Neuronal stem cell (in vitro differentiated cells): ENCODE results near the gene PLSCR5.

Experiments used
- DNase-seq: peaks from one replicate; pipeline ENCODE4 v3.0.0-alpha.2; 2013; ENCODE audit warnings: low spot score
- H2AFZ ChIP-seq: one replicate; pipeline ENCODE4 v1.6.1; 2013; ENCODE audit warnings: mild to moderate bottlenecking, low read length, inconsistent platforms
- H2AK5ac ChIP-seq: 2 replicates; pipeline ENCODE4 v1.6.1; 2013; ENCODE audit warnings: low read depth, mild to moderate bottlenecking, inconsistent platforms, low read length, moderate library complexity, mixed read lengths
- H2BK120ac ChIP-seq: 2 replicates; pipeline ENCODE4 v1.6.1; 2013; ENCODE audit warnings: low read depth, mild to moderate bottlenecking, inconsistent platforms, low read length, moderate library complexity, mixed read lengths
- H2BK12ac ChIP-seq: one replicate; pipeline ENCODE4 v1.6.1; 2013; ENCODE audit warnings: low read length, inconsistent platforms
- H2BK15ac ChIP-seq: 2 replicates; pipeline ENCODE4 v1.6.1; 2013; ENCODE audit warnings: mild to moderate bottlenecking, low read length, inconsistent platforms, mixed read lengths
- H2BK5ac ChIP-seq: one replicate; pipeline ENCODE4 v1.6.1; 2013; ENCODE audit warnings: inconsistent platforms, mild to moderate bottlenecking, low read length, moderate library complexity
- H3K14ac ChIP-seq: one replicate; pipeline ENCODE4 v1.6.1; 2013; ENCODE audit warnings: low read length, inconsistent platforms
- H3K18ac ChIP-seq: 2 replicates; pipeline ENCODE4 v1.6.1; 2013; ENCODE audit warnings: low read length, inconsistent platforms
- H3K23ac ChIP-seq: 2 replicates; pipeline ENCODE4 v1.6.1; 2013; ENCODE audit warnings: low read depth, mild to moderate bottlenecking, mixed read lengths, low read length, inconsistent platforms; ENCODE audit not compliant: poor library complexity
- H3K27ac ChIP-seq: replicated peaks from 3 replicates; pipeline ENCODE4 v1.5.1; 2013; ENCODE audit warnings: low read length, inconsistent platforms
- H3K27me3 ChIP-seq, 3 experiments: 2 replicates each; pipeline ENCODE4 v1.6.1; 2013; ENCODE audit warnings: low read length in 3 of 3, mild to moderate bottlenecking in 2 of 3, inconsistent platforms in 1 of 3, low read depth in 1 of 3, mixed read lengths in 1 of 3, moderate library complexity in 1 of 3; ENCODE audit not compliant: control insufficient read depth in 3 of 3, insufficient read depth in 3 of 3
- H3K36me3 ChIP-seq, 2 donors: replicated peaks in 1 of 2; 2 replicates each; pipeline ENCODE4 v1.6.1; 2013; ENCODE audit warnings: low read length in 2 of 2; ENCODE audit not compliant: control insufficient read depth in 2 of 2, insufficient read depth in 2 of 2
- H3K4ac ChIP-seq: 2 replicates; pipeline ENCODE4 v1.6.1; 2013; ENCODE audit warnings: inconsistent platforms, mild to moderate bottlenecking, low read length, moderate library complexity
- H3K4me1 ChIP-seq, 2 donors: 1 replicate in 1 of 2; 2 replicates in 1 of 2; pipeline ENCODE4 v1.6.1; 2013; ENCODE audit warnings: low read length in 2 of 2, low read depth in 1 of 2; ENCODE audit not compliant: control insufficient read depth in 2 of 2, insufficient read depth in 1 of 2
- H3K4me2 ChIP-seq: one replicate; pipeline ENCODE4 v1.6.1; 2013; ENCODE audit warnings: mild to moderate bottlenecking, low read length, inconsistent platforms; ENCODE audit not compliant: insufficient read depth, poor library complexity, severe bottlenecking
- H3K4me3 ChIP-seq, 2 donors: 2 replicates each; pipeline ENCODE4 v1.5.1; 2013; ENCODE audit warnings: low read length in 2 of 2, mild to moderate bottlenecking in 2 of 2, inconsistent platforms in 1 of 2, moderate library complexity in 1 of 2
- H3K79me1 ChIP-seq: one replicate; pipeline ENCODE4 v1.6.1; 2013; ENCODE audit warnings: low read depth, mild to moderate bottlenecking, inconsistent platforms, low read length, moderate library complexity
- H3K9ac ChIP-seq: one replicate; pipeline ENCODE4 v1.6.1; 2013; ENCODE audit warnings: mild to moderate bottlenecking, low read depth, low read length, inconsistent platforms; ENCODE audit not compliant: poor library complexity
- H3K9me3 ChIP-seq, 2 donors: replicated peaks in 1 of 2; 2 replicates each; pipeline versions ENCODE3 to v1.6.1; 2013; ENCODE audit warnings: low read length in 2 of 2, mild to moderate bottlenecking in 2 of 2, inconsistent platforms in 1 of 2, low read depth in 1 of 2, mixed read lengths in 1 of 2, moderate library complexity in 1 of 2; ENCODE audit not compliant: control insufficient read depth in 2 of 2, insufficient read depth in 1 of 2
- H4K8ac ChIP-seq: one replicate; pipeline ENCODE4 v1.6.1; 2013; ENCODE audit warnings: low read depth, mild to moderate bottlenecking, inconsistent platforms, low read length, moderate library complexity
- H4K91ac ChIP-seq: one replicate; pipeline ENCODE4 v1.6.1; 2013; ENCODE audit warnings: low read length, low read depth, mild to moderate bottlenecking, inconsistent platforms; ENCODE audit not compliant: poor library complexity
- whole genome bisulfite sequencing, 2 donors: extraction: QIAGEN DNeasy Blood & Tissue Kit; methylation state at CpG; one replicate each; pipeline ENCODE4 v1.1.7; 2013; ENCODE audit warnings: missing lambda C conversion rate in 2 of 2, mixed read lengths in 1 of 2; ENCODE audit not compliant: insufficient read length in 2 of 2, insufficient replicate concordance in 1 of 2; ENCODE audit errors: extremely low coverage in 2 of 2; 5-methylcytosine and 5-hydroxymethylcytosine counted together

Gene PLSCR5

GRCh38 chr3:146559388-146559787 lies 45.8 kb downstream of the PLSCR5 start:
- Histone ChIP-seq H2BK15ac (no peak overlapping the region), H2AK5ac (no peak overlapping the region), H2BK120ac (no peak overlapping the region), H3K36me3 (no peaks in the 10 kb centered on the region), H3K27me3 (no peaks in the 10 kb centered on the region), H2BK5ac (no peak overlapping the region), H3K4me1 (no peaks in the 10 kb centered on the region), H3K4me2 (no peak overlapping the region), H4K8ac (no peak overlapping the region), H3K23ac (no peak overlapping the region), H3K18ac (no peak overlapping the region), H4K91ac (no peak overlapping the region), H3K14ac (no peak overlapping the region), H3K4me3 (no peak overlapping the region), H2BK12ac (no peak overlapping the region), H3K27ac (no peak overlapping the region), H3K9ac (no peak overlapping the region), H2AFZ (no peak overlapping the region), H3K9me3 (no peaks in the 10 kb centered on the region), H3K4ac (no peak overlapping the region), H3K79me1 (no peaks in the 10 kb centered on the region)
- no peak for DNase-seq
- WGBS, 2 donors: no CpG with 5 or more reads among the region's 3 CpGs

- H3K79me1 ChIP-seq: no peaks in the 10 kb centered on the region
- WGBS, 2 donors: no CpG with 5 or more reads among the region's 2 CpGs
Observed at GRCh38 chr3:146558781-146559180, 46.4 kb downstream of the PLSCR5 start.

GRCh38 chr3:146557745-146558144 lies 47.4 kb downstream of the PLSCR5 start:
- no peak overlapping the region for H3K9ac ChIP-seq
- H3K27me3 ChIP-seq: no peaks in the 10 kb centered on the region
- H3K14ac ChIP-seq: no peak overlapping the region
- no peak overlapping the region for H2AK5ac ChIP-seq
- WGBS, 2 donors: no CpG with 5 or more reads among the region's 4 CpGs
- no peak overlapping the region for H3K18ac ChIP-seq
- no peak overlapping the region for H3K4me3 ChIP-seq
- no peak overlapping the region for H3K4me2 ChIP-seq
- no peak overlapping the region for H2BK120ac ChIP-seq
- H3K4me1 ChIP-seq: no peaks in the 10 kb centered on the region
- no peak overlapping the region for H3K27ac ChIP-seq
- no peak overlapping the region for H2BK5ac ChIP-seq
- no peaks in the 10 kb centered on the region for H3K79me1 ChIP-seq
- no peak overlapping the region for H3K23ac ChIP-seq
- H4K91ac ChIP-seq: no peak overlapping the region
- H4K8ac ChIP-seq: no peak overlapping the region
- no peak overlapping the region for H3K4ac ChIP-seq
- no peak overlapping the region for H2BK15ac ChIP-seq
- no peak overlapping the region for H2AFZ ChIP-seq
- H3K36me3 ChIP-seq: no peaks in the 10 kb centered on the region
- no peaks in the 10 kb centered on the region for H3K9me3 ChIP-seq
- no peak for DNase-seq
- no peak overlapping the region for H2BK12ac ChIP-seq

More at GRCh38 chr3:146558781-146559180, 46.4 kb downstream of the PLSCR5 start:
- Histone ChIP-seq H3K9me3 (no peaks in the 10 kb centered on the region), H3K23ac (no peak overlapping the region), H3K18ac (no peak overlapping the region), H2BK15ac (no peak overlapping the region), H2BK5ac (no peak overlapping the region), H4K91ac (no peak overlapping the region), H3K4me1 (no peaks in the 10 kb centered on the region), H2AFZ (no peak overlapping the region), H2BK12ac (no peak overlapping the region), H3K4me3 (no peak overlapping the region), H2BK120ac (no peak overlapping the region), H3K4ac (no peak overlapping the region), H4K8ac (no peak overlapping the region), H3K4me2 (no peak overlapping the region), H3K14ac (no peak overlapping the region), H3K9ac (no peak overlapping the region), H3K36me3 (no peaks in the 10 kb centered on the region), H3K27ac (no peak overlapping the region), H2AK5ac (no peak overlapping the region), H3K27me3 (no peaks in the 10 kb centered on the region)
- DNase-seq: no peak

DNA sequence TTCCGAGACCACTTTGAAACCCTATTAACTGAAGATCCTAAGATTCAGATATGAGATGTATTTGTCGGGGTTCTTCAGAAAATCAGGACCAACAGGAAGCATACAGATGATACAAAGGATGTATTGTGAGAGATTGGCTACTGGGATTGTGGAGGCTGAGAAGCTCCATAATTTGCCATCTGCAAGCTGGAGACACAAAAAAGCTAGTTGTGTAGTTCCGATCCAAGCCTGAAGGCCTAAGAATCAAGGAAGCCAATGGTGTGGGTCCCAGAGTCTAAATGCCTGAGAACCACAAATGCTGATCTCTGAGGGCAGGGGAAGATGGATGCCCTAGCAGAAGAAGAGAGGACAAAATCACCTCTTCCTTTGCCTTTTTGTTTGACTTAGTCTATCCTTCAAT lies 49.8 kb downstream of the PLSCR5 start:
- Histone ChIP-seq H4K91ac (no peak overlapping the region), H3K18ac (no peak overlapping the region), H3K4me1 (no peaks in the 10 kb centered on the region), H3K9ac (no peak overlapping the region), H2BK120ac (no peak overlapping the region), H3K36me3 (no peaks in the 10 kb centered on the region), H3K23ac (no peak overlapping the region), H2AFZ (no peak overlapping the region), H3K9me3 (no peaks in the 10 kb centered on the region), H3K79me1 (no peaks in the 10 kb centered on the region), H2BK15ac (no peak overlapping the region), H3K27me3 (no peaks in the 10 kb centered on the region), H3K27ac (no peak overlapping the region), H2BK5ac (no peak overlapping the region), H2AK5ac (no peak overlapping the region), H3K4ac (no peak overlapping the region), H4K8ac (no peak overlapping the region), H3K14ac (no peak overlapping the region), H2BK12ac (no peak overlapping the region), H3K4me3 (no peak overlapping the region), H3K4me2 (no peak overlapping the region)
- WGBS, 2 donors: no CpG with 5 or more reads among the region's 3 CpGs
- DNase-seq: no peak
